ENCODE measurements around the gene THSD4.
A peak's percentile ranks its signal among the peaks of the same experiment; 100 is the strongest.

THSD4 gene

DNA sequence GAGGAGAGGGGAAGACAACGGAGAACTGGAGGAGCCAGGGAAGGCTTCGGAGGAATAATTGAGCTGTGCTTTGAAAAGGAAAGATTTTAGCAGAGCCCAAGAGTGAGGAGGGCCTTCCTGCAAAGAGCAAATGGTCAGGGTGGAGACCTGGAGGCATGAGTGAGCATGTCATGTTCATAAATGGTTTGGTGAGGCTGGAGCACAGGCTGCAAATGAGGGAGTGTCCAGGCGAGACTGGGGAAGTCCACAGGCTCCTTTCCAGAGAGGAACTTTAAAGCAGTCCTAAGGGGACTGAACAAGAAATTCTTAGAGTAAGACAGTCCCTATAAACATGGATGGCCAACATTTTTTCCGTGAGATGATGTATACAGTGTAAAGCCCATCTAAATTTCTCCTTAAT is 108.8 kb downstream of the THSD4 start:
- H3K4me3 ChIP-seq: no peak overlapping the region
- in situ Hi-C loops (cut with MboI; ENCODE audit: low sequenced_read_pairs): no loop called here
- no peaks in the 10 kb centered on the region for H3K27me3 ChIP-seq (ENCODE audit: low read depth)
- no peak for DNase-seq (ENCODE audit: low spot score in 2 of 2)
- peaks cover 23% of the 10 kb centered on the region for H3K4me1 ChIP-seq
- no peaks in the 10 kb centered on the region for H3K36me3 ChIP-seq (replicated peaks)
- H3K9me3 ChIP-seq: peaks cover 4% of the 10 kb centered on the region; the same call in 1 of the 2 replicates

DNA sequence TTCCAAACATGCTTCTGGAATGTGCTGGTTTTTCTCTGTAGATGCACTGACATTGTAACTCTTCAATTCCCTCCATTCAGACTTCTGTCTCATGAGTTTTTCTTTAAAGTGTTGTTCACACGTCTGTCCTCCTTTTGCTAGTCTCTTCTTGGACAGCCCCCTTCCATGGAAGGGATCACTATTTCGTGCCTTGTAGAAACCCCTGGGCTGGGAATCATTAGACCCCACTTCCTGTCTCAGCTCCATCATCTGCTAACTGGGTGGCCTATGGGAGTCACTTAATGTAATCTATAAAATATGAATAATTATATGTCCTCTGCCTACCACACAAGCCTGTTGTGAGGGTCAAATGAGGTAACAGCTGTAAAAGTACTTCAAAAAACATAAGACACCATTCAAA is 110.6 kb downstream of the THSD4 start:
- Histone ChIP-seq H3K4me3 (no peak overlapping the region), H3K36me3 (replicated peaks) (no peaks in the 10 kb centered on the region), H3K4me1 (peaks cover 18% of the 10 kb centered on the region), H3K27me3 (ENCODE audit: low read depth) (no peaks in the 10 kb centered on the region), H3K9me3 (peaks cover 4% of the 10 kb centered on the region; the same call in 1 of the 2 replicates)
- in situ Hi-C loops (cut with MboI; ENCODE audit: low sequenced_read_pairs): no loop called here
- no peak for DNase-seq (ENCODE audit: low spot score in 2 of 2)

DNA sequence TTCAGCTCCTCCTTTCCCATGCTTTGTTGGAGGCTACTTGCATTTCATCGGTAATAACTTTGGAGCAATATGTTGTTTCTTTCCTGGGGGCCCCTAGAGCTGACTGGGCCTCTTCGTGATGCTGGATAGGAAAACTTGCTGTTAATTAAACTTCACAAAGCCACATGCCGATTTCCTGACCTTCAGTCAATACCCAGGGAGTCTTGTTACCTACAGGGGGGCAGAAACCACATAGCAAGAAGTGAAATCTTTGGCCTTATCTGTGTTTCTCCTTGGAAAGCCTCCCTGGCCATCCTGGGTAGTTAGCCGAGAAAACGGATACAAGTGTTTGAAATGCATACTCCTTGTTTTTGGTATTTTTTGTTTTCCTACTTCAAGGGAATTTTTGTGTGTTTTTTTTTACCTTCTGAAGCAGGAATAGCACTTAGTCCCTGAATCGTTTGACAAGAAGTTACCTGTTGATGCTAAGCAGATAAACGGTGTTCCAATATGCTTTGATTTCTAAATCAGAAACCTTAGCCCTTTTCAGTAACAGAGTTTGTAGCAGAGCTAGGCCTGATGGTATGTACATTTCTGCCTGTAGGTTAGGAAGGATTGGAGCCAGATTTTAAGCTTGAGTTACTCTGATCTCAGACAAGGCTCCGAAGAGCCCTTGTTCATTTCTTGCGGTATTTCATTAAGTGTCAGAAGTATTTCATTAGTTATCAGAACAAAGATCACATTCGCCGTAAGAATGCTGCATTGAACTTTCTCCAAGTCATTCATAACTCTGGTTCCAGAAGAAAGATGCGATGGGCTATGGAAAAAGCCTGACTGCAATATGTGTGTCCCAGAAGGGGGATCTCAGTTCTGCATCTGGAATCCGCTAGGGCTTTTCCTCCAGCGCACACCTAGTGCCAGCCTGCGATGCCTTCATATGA is 111.5 kb downstream of the THSD4 start:
- no peak overlapping the region for H3K4me3 ChIP-seq
- DNase-seq (ENCODE audit: low spot score in 2 of 2): no peak
- peaks cover 4% of the 10 kb centered on the region; the same call in 1 of the 2 replicates for H3K9me3 ChIP-seq
- in situ Hi-C loops (cut with MboI; ENCODE audit: low sequenced_read_pairs): no loop called here
- H3K36me3 ChIP-seq (replicated peaks): no peaks in the 10 kb centered on the region
- peaks cover 18% of the 10 kb centered on the region for H3K4me1 ChIP-seq
- no peaks in the 10 kb centered on the region for H3K27me3 ChIP-seq (ENCODE audit: low read depth)

DNA sequence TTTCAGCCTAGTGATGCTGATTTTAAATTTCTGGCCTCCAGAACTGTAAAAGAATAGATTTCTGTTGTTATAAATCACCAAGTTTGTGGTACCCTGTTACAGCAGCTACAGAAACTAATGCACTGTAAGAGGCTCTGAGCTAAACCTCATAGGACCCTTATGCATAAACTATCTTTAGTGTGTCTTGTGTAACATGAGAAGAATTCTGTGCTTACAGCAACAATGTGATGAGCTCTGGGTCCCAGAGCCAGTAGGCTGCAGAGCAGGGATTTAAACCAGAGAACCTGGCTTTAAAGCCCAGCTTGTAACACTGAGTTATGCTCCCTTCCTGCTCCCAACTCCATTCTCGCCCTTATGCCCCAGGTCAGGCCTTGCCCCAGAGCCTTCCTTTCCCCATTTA is 113.1 kb downstream of the THSD4 start:
- in situ Hi-C loops (cut with MboI; ENCODE audit: low sequenced_read_pairs): no loop called here
- peaks cover 18% of the 10 kb centered on the region for H3K4me1 ChIP-seq
- no peaks in the 10 kb centered on the region for H3K27me3 ChIP-seq (ENCODE audit: low read depth)
- peaks cover 4% of the 10 kb centered on the region; the same call in 1 of the 2 replicates for H3K9me3 ChIP-seq
- no peaks in the 10 kb centered on the region for H3K36me3 ChIP-seq (replicated peaks)
- DNase-seq (ENCODE audit: low spot score in 2 of 2): peak; percentile 26 to 43
- H3K4me3 ChIP-seq: no peak overlapping the region

DNA sequence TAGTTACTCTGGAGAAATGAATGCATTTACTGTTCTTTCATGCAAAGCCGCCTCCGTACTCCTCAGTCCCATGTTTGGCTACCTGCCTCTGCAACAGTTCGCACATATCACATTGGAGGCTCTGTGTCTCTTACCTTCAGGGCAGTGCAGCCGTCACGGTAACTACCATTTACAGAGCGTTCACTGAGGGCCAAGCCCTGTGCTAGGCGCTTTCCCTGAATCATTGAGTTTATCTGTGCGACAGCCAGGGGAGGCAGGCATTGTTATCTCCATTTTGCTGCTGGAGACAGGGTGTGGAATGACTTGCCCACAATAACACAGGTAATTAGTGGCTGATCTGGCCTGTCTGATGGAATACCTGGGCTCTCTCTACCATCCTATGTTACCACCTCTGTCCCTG is 115.0 kb downstream of the THSD4 start:
- Histone ChIP-seq H3K9me3 (no peaks in the 10 kb centered on the region), H3K4me3 (no peak overlapping the region), H3K27me3 (ENCODE audit: low read depth) (no peaks in the 10 kb centered on the region), H3K36me3 (replicated peaks) (no peaks in the 10 kb centered on the region), H3K4me1 (peaks cover 12% of the 10 kb centered on the region)
- in situ Hi-C loops (cut with MboI; ENCODE audit: low sequenced_read_pairs): no loop called here
- DNase-seq (ENCODE audit: low spot score in 2 of 2): no peak

DNA sequence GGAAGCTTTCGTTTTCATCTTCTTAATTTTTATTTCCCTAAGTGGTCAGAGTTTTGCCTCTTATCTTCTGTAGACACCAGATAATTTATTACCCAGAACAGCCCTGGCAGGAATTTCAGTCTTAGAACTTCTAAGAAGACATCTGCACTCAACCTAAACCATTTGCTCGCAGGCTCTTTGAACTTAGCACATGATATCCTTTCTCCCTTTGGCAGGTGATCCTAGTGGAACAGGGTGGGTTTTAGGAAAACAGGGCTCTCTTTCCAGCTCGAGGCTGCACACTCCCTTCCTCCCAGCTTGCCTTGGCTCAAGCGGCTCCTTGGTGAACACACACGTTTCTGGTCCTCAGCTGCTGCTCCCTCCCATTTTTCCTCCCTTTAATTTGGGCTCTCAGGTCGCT is 116.5 kb downstream of the THSD4 start:
- no peaks in the 10 kb centered on the region for H3K27me3 ChIP-seq (ENCODE audit: low read depth)
- H3K36me3 ChIP-seq (replicated peaks): no peaks in the 10 kb centered on the region
- in situ Hi-C loops (cut with MboI; ENCODE audit: low sequenced_read_pairs): no loop called here
- peaks cover 12% of the 10 kb centered on the region for H3K4me1 ChIP-seq
- DNase-seq (ENCODE audit: low spot score in 2 of 2): no peak
- no peaks in the 10 kb centered on the region for H3K9me3 ChIP-seq
- no peak overlapping the region for H3K4me3 ChIP-seq

DNA sequence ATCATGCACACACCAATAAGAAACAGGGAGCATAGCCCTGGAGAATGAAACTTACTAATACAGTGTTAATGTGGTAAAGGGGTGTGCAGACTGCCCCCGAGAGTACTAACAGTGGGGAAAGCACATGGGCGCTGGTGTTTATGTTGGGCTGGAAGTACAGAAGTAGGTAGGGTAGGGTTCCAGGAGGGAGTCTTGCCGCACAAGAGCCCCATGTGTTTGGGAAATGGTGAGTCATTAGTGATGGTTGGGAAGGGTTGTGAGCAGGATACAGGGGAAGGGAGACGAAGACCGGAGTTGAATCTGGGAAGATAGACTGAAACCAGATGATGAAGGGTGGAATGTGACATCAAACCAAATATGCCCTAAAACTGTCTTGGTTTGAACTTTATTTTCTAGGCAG is 117.1 kb downstream of the THSD4 start:
- H3K9me3 ChIP-seq: no peaks in the 10 kb centered on the region
- no peaks in the 10 kb centered on the region for H3K27me3 ChIP-seq (ENCODE audit: low read depth)
- in situ Hi-C loops (cut with MboI; ENCODE audit: low sequenced_read_pairs): no loop called here
- H3K36me3 ChIP-seq (replicated peaks): no peaks in the 10 kb centered on the region
- no peak for DNase-seq (ENCODE audit: low spot score in 2 of 2)
- no peak overlapping the region for H3K4me3 ChIP-seq
- H3K4me1 ChIP-seq: peaks cover 12% of the 10 kb centered on the region

DNA sequence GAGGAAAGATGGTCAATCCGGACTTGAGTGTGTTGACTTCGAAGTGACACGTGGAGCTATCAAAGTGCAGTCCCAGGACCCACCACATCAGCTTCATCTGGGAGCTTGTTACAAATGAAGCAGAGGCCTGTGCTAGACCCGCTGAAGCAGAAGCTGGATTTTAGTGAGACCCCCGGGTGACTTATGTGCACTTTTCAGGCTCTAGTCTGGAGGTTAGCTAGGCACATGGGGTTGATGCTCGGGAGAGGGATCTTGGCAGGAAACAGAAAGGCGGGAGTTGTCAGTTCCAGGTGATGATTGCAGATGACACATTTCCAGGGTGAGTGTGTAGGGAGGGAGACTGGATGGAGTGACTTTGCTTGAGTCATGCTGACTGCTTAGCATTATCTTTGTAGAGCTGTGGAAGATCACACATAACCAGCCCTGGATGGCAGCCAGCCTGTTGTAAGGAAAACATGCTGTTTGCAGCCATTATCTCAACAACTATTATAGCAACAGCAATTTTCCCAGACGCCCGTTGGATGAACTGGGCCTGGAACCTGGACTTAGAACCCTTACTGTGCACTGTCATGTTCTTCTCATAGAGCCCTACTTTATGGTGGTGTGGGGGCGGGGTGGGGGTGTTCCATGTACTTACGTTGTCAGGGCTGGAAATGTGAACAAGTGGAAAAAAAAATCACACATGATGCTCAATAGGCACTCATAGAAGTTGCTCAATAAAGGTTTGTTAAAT is 122.4 kb downstream of the THSD4 start:
- Histone ChIP-seq H3K36me3 (replicated peaks) (no peaks in the 10 kb centered on the region), H3K9me3 (no peaks in the 10 kb centered on the region), H3K27me3 (ENCODE audit: low read depth) (no peaks in the 10 kb centered on the region), H3K4me3 (no peak overlapping the region), H3K4me1 (peaks cover 13% of the 10 kb centered on the region)
- no peak for DNase-seq (ENCODE audit: low spot score in 2 of 2)
- in situ Hi-C loops (cut with MboI; ENCODE audit: low sequenced_read_pairs): no loop called here

DNA sequence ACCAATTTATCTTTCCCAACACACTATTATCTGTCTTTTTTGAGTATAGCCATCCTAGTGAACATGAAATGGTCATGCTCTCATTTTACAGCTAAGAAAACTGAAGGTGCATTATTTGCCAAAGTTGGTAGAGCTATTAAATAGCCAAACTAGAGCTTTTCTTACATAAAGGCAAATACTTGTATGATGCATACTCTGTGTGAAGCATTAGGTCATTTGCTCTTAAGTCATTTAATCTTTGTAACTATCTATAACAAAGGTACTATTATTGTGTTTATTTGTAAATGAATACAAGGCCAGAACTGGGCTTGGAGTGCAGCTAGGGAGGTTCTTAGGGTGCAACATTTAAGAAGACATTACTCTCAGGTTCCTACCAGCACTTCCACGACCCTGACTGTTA is 123.7 kb downstream of the THSD4 start:
- no peaks in the 10 kb centered on the region for H3K9me3 ChIP-seq
- no peaks in the 10 kb centered on the region for H3K27me3 ChIP-seq (ENCODE audit: low read depth)
- peaks cover 13% of the 10 kb centered on the region for H3K4me1 ChIP-seq
- no peaks in the 10 kb centered on the region for H3K36me3 ChIP-seq (replicated peaks)
- DNase-seq (ENCODE audit: low spot score in 2 of 2): peak in 1 of 2 experiments; percentile 70
- in situ Hi-C loops (cut with MboI; ENCODE audit: low sequenced_read_pairs): no loop called here
- H3K4me3 ChIP-seq: no peak overlapping the region

DNA sequence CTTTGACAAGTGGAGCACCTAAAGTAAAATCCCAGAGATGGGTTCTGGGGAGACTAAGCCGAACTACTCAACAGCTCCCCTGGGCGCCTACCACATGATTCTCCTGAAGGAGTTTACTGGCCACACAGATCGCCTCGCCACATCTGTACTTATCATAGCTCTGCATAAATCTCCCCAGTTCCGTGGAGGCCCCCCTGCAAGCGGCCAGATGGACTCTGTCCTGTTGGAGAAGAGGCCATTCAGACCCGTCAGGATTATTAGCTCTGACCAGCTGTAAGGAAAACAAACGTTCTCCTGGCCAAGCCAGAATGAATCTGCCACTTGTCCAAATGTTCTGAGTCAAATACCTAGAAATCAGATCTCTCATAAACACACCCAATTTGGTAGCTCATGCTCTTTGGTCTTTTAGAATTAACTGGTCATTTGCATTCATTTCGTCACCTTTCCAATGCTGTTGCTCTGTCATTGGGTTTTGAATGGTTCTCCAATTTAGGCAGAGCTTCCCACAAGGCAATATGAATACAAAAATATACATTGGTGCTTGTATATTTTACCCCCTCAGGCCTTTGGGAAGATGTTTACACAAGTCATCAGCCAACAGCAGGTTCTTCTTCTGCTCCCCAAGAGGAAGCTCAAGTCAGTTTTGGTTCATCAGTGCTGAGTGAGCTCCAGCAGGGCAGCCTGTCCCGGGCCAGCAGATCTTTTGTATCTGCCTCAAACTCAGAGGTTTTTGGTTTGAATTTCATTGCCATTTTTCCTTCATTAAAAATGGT is 124.5 kb downstream of the THSD4 start:
- in situ Hi-C loops (cut with MboI; ENCODE audit: low sequenced_read_pairs): no loop called here
- no peak overlapping the region for H3K4me3 ChIP-seq
- DNase-seq (ENCODE audit: low spot score in 2 of 2): no peak
- no peaks in the 10 kb centered on the region for H3K9me3 ChIP-seq
- H3K4me1 ChIP-seq: peaks cover 13% of the 10 kb centered on the region
- no peaks in the 10 kb centered on the region for H3K27me3 ChIP-seq (ENCODE audit: low read depth)
- no peaks in the 10 kb centered on the region for H3K36me3 ChIP-seq (replicated peaks)

DNA sequence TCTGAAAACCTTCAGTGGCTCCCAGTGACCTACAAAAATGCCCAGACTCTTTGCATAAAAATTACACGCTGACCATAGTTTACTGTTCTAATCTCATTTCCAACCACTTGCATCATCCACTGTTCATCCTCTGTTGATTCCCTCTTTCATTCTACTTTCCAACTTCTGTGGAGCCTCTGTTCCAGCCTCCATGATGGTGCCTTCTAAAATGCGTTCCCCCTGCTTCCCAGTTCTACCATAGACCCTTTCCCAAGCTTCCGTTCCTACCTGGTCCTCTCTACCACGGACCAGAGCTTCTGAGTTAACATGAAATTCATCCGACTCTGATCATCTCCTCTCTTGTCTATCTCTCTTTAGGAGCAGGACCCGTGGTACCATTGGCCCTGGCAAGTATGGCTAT is 127.0 kb downstream of the THSD4 start:
- in situ Hi-C loops (cut with MboI; ENCODE audit: low sequenced_read_pairs): no loop called here
- no peaks in the 10 kb centered on the region for H3K27me3 ChIP-seq (ENCODE audit: low read depth)
- DNase-seq (ENCODE audit: low spot score in 2 of 2): no peak

DNA sequence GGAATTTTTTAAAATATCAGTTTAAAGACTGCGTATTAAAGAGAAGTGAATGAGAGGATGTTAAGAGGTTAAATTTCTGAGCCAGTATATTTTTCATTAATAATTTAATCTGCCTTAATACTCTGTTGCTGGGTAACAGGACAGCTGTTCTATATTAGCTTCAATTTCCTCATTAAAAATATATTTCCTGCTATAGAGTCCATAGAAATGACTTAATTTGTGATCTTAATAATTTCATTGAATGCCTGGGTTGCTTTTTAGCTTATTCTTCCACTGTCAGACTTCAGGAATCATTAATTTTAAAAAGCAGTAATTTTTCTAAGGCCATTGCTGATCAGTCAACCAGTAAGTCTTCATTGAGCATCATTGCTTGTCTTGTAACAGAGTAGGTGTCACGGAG is 129.0 kb downstream of the THSD4 start:
- Histone ChIP-seq H3K4me1 (peaks cover 2% of the 10 kb centered on the region), H3K27me3 (ENCODE audit: low read depth) (no peaks in the 10 kb centered on the region), H3K4me3 (no peak overlapping the region), H3K36me3 (replicated peaks) (no peaks in the 10 kb centered on the region), H3K9me3 (no peaks in the 10 kb centered on the region)
- DNase-seq (ENCODE audit: low spot score in 2 of 2): no peak
- in situ Hi-C loops (cut with MboI; ENCODE audit: low sequenced_read_pairs): no loop called here

More for the DNA sequence above, 127.0 kb downstream of the THSD4 start:
- H3K4me1 ChIP-seq: peaks cover 13% of the 10 kb centered on the region
- no peak overlapping the region for H3K4me3 ChIP-seq
- no peaks in the 10 kb centered on the region for H3K9me3 ChIP-seq
- H3K36me3 ChIP-seq (replicated peaks): no peaks in the 10 kb centered on the region

DNA sequence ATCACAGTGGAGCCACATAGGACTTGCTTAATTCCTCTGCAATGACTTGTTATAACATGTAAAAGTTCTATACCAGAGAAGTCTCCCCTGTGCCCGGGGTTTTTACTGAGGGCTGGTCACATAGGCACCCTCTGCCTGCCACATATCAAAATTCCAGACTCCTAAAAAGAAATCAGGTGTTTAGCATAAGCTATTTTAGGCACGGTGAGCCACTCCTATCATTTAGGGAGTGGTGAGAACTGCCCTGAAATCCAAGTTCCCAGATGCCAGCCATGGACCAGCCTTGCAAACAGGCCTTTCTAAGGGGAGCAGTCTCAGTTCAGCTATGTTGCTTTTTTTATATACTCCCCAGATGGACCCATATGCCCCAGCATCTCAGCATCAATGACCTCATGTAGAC is 130.3 kb downstream of the THSD4 start:
- H3K4me1 ChIP-seq: no peaks in the 10 kb centered on the region; the same call in 1 of the 2 replicates
- no peaks in the 10 kb centered on the region for H3K27me3 ChIP-seq (ENCODE audit: low read depth)
- H3K9me3 ChIP-seq: no peaks in the 10 kb centered on the region
- no peak overlapping the region for H3K4me3 ChIP-seq
- DNase-seq (ENCODE audit: low spot score in 2 of 2): no peak
- no peaks in the 10 kb centered on the region for H3K36me3 ChIP-seq (replicated peaks)
- in situ Hi-C loops (cut with MboI; ENCODE audit: low sequenced_read_pairs): no loop called here

All from HAP-1 (cell line).